Spinal cord (tissue), 10 donors: ENCODE measurements around the gene PLSCR3. TPM values are rescaled to one million over a fixed set of nuclear protein-coding genes. Genes with fewer than 3 reads are reported as not detected.

ENCODE experiments used
- DNase-seq, 6 donors: peaks; one replicate each; pipeline versions ENCODE4 v3.0.0 to v3.0.0-alpha.2; 2013 to 2015; ENCODE audit warnings: low spot score in 6 of 6, low read depth in 4 of 6
- H3K27ac ChIP-seq: one replicate; pipeline ENCODE4 v1.5.1; 2013; ENCODE audit warnings: low read depth, low read length, control low read depth
- H3K27me3 ChIP-seq: one replicate; pipeline ENCODE4 v1.6.1; 2013; ENCODE audit warnings: low read length; ENCODE audit not compliant: control insufficient read depth, insufficient read depth
- H3K36me3 ChIP-seq: one replicate; pipeline ENCODE4 v1.6.1; 2013; ENCODE audit warnings: low read length; ENCODE audit not compliant: control insufficient read depth, insufficient read depth
- H3K4me1 ChIP-seq: one replicate; pipeline ENCODE4 v1.6.1; 2013; ENCODE audit warnings: low read length; ENCODE audit not compliant: control insufficient read depth, insufficient read depth
- H3K4me3 ChIP-seq: one replicate; pipeline ENCODE4 v1.5.1; 2013; ENCODE audit warnings: low read depth, low read length, control low read depth
- H3K9me3 ChIP-seq: one replicate; pipeline ENCODE4 v1.6.1; 2013; ENCODE audit warnings: low read length; ENCODE audit not compliant: control insufficient read depth, insufficient read depth
- WGBS: methylation state at CpG from one replicate; pipeline ENCODE4 v1.1.5; 2013; ENCODE audit warnings: missing lambda C conversion rate; ENCODE audit not compliant: insufficient coverage; 5-methylcytosine and 5-hydroxymethylcytosine counted together
- polyA plus RNA-seq, 2 donors: library from polyadenylated mRNA; unstranded; fragments of 120-200 nt; gene quantifications; one replicate each; pipeline ENCODE4 v1.2.1, GENCODE V29; 2013; ENCODE audit not compliant: insufficient read length in 2 of 2
- total RNA-seq, 2 donors: library from RNA; depleted of rRNA in 1 of 2; stranded (reverse); fragments of 120-200 nt in 1 of 2; fragments of >200 nt in 1 of 2; gene quantifications; one replicate each; pipeline versions ENCODE4 v1.2.3 to v1.2.4, GENCODE V29; 2013 to 2014
- donor health status: healthy.

The PLSCR3 gene
- total and polyA plus RNA-seq, 4 donors: 8.0 to 38.8 (median 25.5) TPM

GRCh38 chr17:7398612-7399011 is 4.3 kb upstream of the PLSCR3 start:
- DNase-seq: no peak
- Histone ChIP-seq H3K27ac (no peak overlapping the region), H3K4me3 (no peak overlapping the region), H3K9me3 (no peaks in the 10 kb centered on the region), H3K4me1 (peaks cover 22% of the 10 kb centered on the region), H3K27me3 (no peaks in the 10 kb centered on the region), H3K36me3 (no peaks in the 10 kb centered on the region)
- 71% methylated on average over 1 of the region's 2 CpGs for WGBS

- Histone ChIP-seq H3K9me3 (no peaks in the 10 kb centered on the region), H3K4me1 (peaks cover 18% of the 10 kb centered on the region), H3K4me3 (no peak overlapping the region), H3K27me3 (no peaks in the 10 kb centered on the region), H3K36me3 (peaks cover 20% of the 10 kb centered on the region), H3K27ac (no peak overlapping the region)
- 88% methylated on average over 4 of the region's 4 CpGs for WGBS
- DNase-seq: no peak
These were observed 1.8 kb upstream of the PLSCR3 start for GRCh38 chr17:7396147-7396546.

DNA sequence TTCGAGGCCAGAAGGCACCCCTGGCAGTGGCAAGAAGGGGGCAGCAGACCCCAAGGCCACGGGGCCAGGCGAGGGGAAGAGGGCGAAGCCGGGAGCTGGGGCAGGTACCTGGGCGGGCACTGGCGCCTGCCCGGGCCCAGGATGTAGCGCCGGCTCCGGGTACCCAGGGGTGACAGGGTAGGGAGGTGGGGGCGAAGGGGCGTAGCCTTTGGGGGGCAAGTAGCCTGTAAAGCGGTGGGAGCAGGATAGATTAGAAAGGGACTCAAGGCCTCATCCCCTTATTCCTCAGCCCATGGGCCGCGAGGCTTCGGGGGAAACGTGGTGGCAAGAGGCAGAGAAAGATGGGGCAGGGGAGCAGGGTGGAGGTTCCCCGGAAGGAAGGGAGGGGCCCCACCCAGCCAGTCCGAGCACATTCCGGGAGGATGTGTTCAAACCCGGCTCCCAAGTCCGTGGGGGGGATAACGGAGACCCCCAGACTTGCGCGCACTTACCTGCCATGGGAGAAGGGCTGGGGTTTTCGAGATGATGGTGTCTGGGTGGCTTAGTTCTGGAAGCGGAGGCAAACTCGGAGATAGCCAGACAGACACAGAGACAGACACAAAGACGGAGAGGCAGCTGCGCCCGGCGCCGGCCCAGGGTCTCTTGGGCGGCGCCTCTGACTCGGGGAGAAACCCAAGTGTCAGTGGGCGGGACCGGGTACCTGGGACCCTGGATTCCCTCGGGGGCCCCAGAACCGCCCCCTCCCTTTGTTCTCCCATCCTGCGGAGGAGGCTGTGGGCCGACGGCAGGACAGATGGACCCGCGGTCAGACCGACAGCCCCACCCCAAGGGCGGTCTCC is 493 bp downstream of the PLSCR3 start:
- no peak for DNase-seq
- no peaks in the 10 kb centered on the region for H3K27me3 ChIP-seq
- peak overlapping the region; percentile 87 for H3K27ac ChIP-seq
- H3K4me3 ChIP-seq: peak overlapping the region; percentile 77
- WGBS: 2% methylated on average over 43 of the region's 48 CpGs
- peaks cover 39% of the 10 kb centered on the region for H3K36me3 ChIP-seq
- no peaks in the 10 kb centered on the region for H3K9me3 ChIP-seq
- H3K4me1 ChIP-seq: peaks cover 18% of the 10 kb centered on the region

DNA sequence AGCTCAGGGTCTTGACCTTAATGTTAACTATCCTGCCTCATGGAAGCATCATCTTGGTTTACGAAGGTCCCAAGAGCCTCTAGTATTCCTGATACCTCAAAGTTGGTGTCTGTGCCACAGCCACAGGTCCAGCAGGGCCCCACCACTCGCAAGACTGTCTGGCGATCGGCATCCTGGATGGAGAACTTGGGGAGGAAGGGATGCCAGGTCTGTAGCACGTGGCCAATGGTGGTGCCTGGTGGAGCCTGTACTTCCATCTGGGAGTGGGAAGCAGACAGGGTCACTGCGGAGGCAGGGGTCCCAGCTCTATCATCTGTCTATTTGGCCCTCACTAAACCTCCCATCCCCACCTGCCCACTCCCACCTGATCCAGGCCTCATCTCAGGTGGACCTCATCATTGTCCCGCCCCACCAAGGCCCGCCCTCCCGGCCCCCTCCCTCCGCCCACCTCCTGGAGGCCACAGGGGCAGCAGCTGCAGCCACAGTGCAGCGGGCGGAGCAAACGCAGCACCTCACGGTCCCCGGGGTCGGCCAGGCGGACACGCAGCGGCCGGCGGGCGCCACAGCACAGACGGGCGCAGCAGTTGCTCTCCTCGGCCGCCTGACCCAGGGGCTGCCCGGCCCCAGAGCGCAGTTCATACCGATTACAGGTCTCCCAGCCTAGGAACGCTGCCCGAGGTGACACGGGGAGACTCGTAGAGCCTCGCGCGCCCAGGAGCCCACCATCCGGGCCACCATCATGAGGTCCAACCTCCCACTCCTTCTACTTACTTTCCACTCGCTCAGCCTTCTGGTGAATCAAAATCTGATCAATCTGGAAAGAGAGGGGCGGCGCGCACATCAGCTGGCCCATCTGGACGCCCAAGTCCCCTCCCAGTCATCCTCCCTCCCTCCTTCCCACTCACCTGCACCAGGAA is 1.4 kb downstream of the PLSCR3 start:
- Histone ChIP-seq H3K9me3 (no peaks in the 10 kb centered on the region), H3K27me3 (no peaks in the 10 kb centered on the region), H3K4me1 (peaks cover 18% of the 10 kb centered on the region), H3K27ac (no peak overlapping the region), H3K36me3 (peaks cover 48% of the 10 kb centered on the region), H3K4me3 (peak overlapping the region; percentile 77)
- 47% methylated on average over 34 of the region's 42 CpGs for WGBS
- DNase-seq: peak in 2 of 6 donors; percentile 32 to 47

DNA sequence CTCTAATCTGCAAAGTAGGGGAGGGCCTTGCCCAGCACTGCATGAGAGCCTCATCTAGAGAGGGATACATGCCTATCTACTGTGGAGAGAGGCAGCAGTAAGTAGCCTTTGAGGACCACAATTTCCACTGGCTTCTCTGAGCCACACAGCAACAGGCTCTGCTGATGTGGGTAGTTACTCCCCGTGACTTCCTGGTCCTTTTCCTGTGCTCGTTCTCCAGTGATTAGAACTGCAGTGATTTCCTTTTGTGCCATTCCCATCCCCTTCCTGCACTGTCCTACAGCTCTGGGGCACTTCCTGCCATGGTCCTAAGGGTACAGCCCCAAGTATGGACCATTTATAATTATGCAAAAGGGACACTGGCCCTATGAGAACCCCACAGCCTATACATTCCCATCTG is 3.0 kb downstream of the PLSCR3 start:
- Histone ChIP-seq H3K36me3 (peaks cover 60% of the 10 kb centered on the region), H3K27ac (no peak overlapping the region), H3K4me3 (no peak overlapping the region), H3K27me3 (no peaks in the 10 kb centered on the region), H3K4me1 (peaks cover 18% of the 10 kb centered on the region), H3K9me3 (no peaks in the 10 kb centered on the region)
- WGBS: 83% methylated on average over 2 of the region's 2 CpGs
- DNase-seq: no peak

DNA sequence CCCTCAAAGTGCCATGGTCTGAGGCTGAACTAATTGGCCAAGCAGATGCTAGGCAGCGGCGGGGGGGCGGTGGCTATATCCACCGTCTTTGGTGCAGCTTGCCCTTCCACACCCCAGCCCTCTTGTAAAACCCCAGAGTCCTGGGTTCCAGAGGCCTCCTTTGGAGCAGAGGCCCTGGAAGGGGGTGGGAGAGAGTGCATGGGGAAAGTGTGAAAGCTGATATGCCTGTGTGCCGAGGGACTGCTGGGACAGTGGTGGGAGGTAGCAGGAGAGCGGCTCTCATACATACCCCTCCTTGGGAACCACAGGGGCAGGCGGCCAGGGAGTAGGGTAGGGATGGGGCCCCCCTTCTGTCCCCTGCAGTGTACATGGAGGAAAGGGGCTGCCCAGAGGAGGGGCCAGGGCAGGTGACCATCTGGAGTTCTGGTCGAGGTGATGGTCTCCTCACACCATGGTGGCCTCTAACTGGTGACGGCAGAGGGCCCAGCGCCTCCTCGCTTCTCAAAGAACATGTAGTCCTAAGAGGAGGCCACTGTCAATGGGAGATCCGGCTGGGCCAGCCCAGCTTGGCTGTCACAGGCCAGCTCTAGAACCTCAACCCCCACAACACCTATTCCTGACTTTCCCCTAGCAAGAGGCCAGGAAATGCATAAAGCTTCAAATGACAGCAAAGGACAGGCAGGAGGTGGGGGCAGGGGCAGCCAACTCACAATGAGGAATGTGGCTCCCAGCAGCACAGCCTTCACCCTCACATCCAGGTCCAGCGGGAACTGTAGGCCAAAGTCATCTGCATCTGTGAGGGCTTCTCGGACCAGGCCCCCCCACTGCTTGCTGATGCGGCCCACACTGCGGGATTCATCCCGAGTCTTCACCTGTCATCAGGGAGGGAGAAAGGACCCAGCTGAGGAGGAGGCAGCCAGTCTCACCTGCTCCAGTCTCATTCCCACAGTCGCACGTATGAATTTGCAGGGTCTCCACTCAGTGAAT is 4.1 kb downstream of the PLSCR3 start:
- no peak overlapping the region for H3K27ac ChIP-seq
- no peak overlapping the region for H3K4me3 ChIP-seq
- H3K27me3 ChIP-seq: no peaks in the 10 kb centered on the region
- DNase-seq: no peak
- H3K36me3 ChIP-seq: peaks cover 62% of the 10 kb centered on the region
- 79% methylated on average over 11 of the region's 19 CpGs for WGBS
- H3K4me1 ChIP-seq: peaks cover 17% of the 10 kb centered on the region
- no peaks in the 10 kb centered on the region for H3K9me3 ChIP-seq

DNA sequence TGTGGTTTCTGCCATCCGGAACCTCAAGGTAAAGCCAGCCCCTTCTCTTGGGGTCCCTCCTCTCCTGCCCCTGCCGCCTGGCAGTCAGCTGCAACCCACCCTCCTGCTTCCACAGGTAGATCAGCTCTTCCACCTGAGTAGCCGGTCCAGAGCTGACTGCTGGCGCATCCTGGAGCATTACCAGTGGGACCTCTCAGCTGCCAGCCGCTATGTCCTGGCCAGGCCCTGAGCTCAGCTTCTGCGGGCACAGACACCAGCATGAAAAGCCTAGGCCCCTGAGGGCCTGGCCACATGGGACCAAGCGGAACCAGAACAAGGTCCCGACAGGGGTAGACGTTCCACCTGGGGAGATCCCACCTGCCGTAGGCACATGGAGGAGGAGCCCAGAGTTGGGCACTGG is 5.5 kb downstream of the PLSCR3 start:
- H3K4me1 ChIP-seq: peaks cover 18% of the 10 kb centered on the region
- H3K36me3 ChIP-seq: peaks cover 62% of the 10 kb centered on the region
- no peak overlapping the region for H3K27ac ChIP-seq
- no peak overlapping the region for H3K4me3 ChIP-seq
- H3K9me3 ChIP-seq: no peaks in the 10 kb centered on the region
- DNase-seq: no peak
- 97% methylated on average over 10 of the region's 10 CpGs for WGBS
- H3K27me3 ChIP-seq: peaks cover 9% of the 10 kb centered on the region

DNA sequence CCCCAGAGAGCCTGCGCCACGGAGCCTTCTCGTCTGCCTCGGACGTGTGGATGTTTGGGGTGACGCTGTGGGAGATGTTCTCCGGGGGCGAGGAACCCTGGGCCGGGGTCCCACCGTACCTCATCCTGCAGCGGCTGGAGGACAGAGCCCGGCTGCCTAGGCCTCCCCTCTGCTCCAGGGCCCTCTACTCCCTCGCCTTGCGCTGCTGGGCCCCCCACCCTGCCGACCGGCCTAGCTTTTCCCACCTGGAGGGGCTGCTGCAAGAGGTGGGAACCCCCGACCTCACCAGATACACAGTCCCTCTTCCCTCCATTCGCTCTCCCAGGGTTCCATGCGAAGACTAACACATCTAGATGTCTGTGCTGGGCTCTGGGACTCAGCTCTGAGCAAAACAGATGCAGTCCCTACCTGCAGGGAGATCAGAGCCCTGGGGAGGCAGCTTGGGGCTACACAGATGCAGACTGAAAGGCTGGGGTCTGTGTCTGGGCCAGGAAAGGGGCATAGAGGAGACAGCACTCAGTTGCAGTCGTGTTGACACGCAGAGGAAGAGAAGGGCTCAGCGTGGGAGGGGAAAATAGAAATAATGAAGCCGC is 9.7 kb downstream of the PLSCR3 start:
- H3K27me3 ChIP-seq: peaks cover 50% of the 10 kb centered on the region
- WGBS: 33% methylated on average over 16 of the region's 23 CpGs
- H3K27ac ChIP-seq: no peak overlapping the region

More for the DNA sequence above, 9.7 kb downstream of the PLSCR3 start:
- peak in 2 of 6 donors; percentile 22 to 44 for DNase-seq
- Histone ChIP-seq H3K4me1 (peaks cover 36% of the 10 kb centered on the region), H3K36me3 (peaks cover 33% of the 10 kb centered on the region), H3K9me3 (no peaks in the 10 kb centered on the region), H3K4me3 (peak overlapping the region; percentile 43)
